Esophagus muscularis mucosa (tissue), 4 donors: Measurements from ENCODE around the gene RMND1. TPM values are rescaled to one million over a fixed set of nuclear protein-coding genes. Genes with fewer than 3 reads are reported as not detected.

Experiments
- DNase-seq: peaks from one replicate; pipeline ENCODE4 v3.0.0-alpha.2; 2017; ENCODE audit errors: extremely low spot score
- H3K27ac ChIP-seq, 4 donors: fragments of 200-600 bp; sonication (generic); replicated peaks in 1 of 4; 1 replicate in 3 of 4; 2 replicates in 1 of 4; pipeline ENCODE4 v1.5.1; 2016 to 2019; ENCODE audit warnings: mild to moderate bottlenecking in 1 of 4
- H3K27me3 ChIP-seq, 4 donors: fragments of 200-600 bp; sonication (generic); one replicate each; pipeline versions ENCODE4 v1.5.1 to v1.6.0; 2016 to 2019
- H3K36me3 ChIP-seq, 4 donors: fragments of 200-600 bp; sonication (generic); one replicate each; pipeline ENCODE4 v1.5.1; 2016 to 2019
- H3K4me1 ChIP-seq, 4 donors: fragments of 200-600 bp; sonication (generic); one replicate each; pipeline ENCODE4 v1.5.1; 2016 to 2019
- H3K4me3 ChIP-seq, 4 donors: fragments of 200-600 bp; sonication (generic); 1 replicate in 2 of 4; 2 replicates in 2 of 4; pipeline ENCODE4 v1.5.1; 2016 to 2019; ENCODE audit warnings: mild to moderate bottlenecking in 4 of 4, moderate library complexity in 1 of 4
- H3K9me3 ChIP-seq, 4 donors: fragments of 200-600 bp; sonication (generic); 1 replicate in 3 of 4; 2 replicates in 1 of 4; pipeline ENCODE4 v1.5.1; 2016 to 2019
- EP300 ChIP-seq: sonication (generic); formaldehyde crosslinking; IDR thresholded peaks from one replicate; pipeline ENCODE4 v1.6.1; 2017; ENCODE audit warnings: antibody characterized with exemption
- POLR2A ChIP-seq: fragments of 450-650 bp; IDR thresholded peaks from one replicate; pipeline ENCODE4 v1.6.1; 2017; ENCODE audit warnings: antibody characterized with exemption, moderate library complexity, mild to moderate bottlenecking, low read depth
- POLR2AphosphoS5 ChIP-seq, 2 donors: sonication (generic); formaldehyde crosslinking; IDR thresholded peaks; one replicate each; pipeline ENCODE4 v1.6.1; 2017; ENCODE audit warnings: antibody characterized with exemption in 2 of 2
- WGBS: methylation state at CpG from one replicate; pipeline ENCODE4 v1.1.5; 2018; 5-methylcytosine and 5-hydroxymethylcytosine counted together
- intact Hi-C: fragments of 100-400 bp; cut with DNase I; formaldehyde crosslinking; loops from one replicate; pipeline ENCODE4 v1.15.1; 2023
- total RNA-seq, 4 donors: library from RNA; depleted of rRNA; stranded (reverse); fragments of >200 nt; gene quantifications; one replicate each; pipeline versions ENCODE4 v1.1.0 to v1.2.1, GENCODE V29; 2016
- TF ChIP-seq, protein P1 (sequence below), 3 experiments: fragments of 200-600 bp in 2 of 3; fragments of 450-650 bp in 1 of 3; sonication (generic) in 2 of 3; IDR thresholded peaks; one replicate each; pipeline ENCODE4 v1.5.1; 2017 to 2019; ENCODE audit warnings: antibody characterized with exemption in 3 of 3, mild to moderate bottlenecking in 2 of 3, moderate library complexity in 1 of 3

RMND1 gene
- total RNA-seq, 4 donors from 2014 or later, result 9.9 to 18.7 (median 12.1) TPM

DNA sequence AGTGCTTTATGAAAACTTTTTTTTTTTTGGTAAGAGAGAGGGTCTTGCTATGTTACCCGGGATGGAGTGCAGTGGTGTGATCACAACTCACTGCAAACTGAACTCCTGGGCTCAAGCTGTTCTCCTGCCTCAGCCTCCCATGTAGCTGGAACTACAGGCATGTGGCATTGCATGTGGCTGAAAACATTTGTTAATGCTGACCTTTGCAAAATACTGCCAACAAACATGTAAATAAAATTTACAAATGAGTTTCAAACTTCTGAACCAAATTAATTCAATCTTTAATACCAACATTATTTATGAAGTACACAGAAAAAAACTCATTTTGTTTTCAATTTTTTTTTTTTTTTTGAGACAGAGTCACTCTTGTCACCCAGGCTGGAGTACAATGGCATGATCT lies 34.4 kb downstream of the RMND1 start:
- intact Hi-C loops, result no loop called here
- H3K4me3 ChIP-seq, result no peak overlapping the region
- no peak overlapping the region for H3K27ac ChIP-seq
- no peaks in the 10 kb centered on the region for H3K9me3 ChIP-seq
- 96% methylated on average over 1 of the region's 1 CpG for WGBS
- no peak for TF ChIP-seq POLR2AphosphoS5 (IDR thresholded peaks at IDR 0.05)
- TF ChIP-seq, protein P1, sequence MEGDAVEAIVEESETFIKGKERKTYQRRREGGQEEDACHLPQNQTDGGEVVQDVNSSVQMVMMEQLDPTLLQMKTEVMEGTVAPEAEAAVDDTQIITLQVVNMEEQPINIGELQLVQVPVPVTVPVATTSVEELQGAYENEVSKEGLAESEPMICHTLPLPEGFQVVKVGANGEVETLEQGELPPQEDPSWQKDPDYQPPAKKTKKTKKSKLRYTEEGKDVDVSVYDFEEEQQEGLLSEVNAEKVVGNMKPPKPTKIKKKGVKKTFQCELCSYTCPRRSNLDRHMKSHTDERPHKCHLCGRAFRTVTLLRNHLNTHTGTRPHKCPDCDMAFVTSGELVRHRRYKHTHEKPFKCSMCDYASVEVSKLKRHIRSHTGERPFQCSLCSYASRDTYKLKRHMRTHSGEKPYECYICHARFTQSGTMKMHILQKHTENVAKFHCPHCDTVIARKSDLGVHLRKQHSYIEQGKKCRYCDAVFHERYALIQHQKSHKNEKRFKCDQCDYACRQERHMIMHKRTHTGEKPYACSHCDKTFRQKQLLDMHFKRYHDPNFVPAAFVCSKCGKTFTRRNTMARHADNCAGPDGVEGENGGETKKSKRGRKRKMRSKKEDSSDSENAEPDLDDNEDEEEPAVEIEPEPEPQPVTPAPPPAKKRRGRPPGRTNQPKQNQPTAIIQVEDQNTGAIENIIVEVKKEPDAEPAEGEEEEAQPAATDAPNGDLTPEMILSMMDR (IDR thresholded peaks at IDR 0.05), result no peak
- no peak for TF ChIP-seq EP300
- no peak for TF ChIP-seq POLR2A
- peaks cover 16 to 83% (median 39%) of the 10 kb centered on the region in 4 donors for H3K36me3 ChIP-seq
- DNase-seq, result no peak
- no peaks in the 10 kb centered on the region for H3K27me3 ChIP-seq
- no peaks in the 10 kb centered on the region for H3K4me1 ChIP-seq

DNA sequence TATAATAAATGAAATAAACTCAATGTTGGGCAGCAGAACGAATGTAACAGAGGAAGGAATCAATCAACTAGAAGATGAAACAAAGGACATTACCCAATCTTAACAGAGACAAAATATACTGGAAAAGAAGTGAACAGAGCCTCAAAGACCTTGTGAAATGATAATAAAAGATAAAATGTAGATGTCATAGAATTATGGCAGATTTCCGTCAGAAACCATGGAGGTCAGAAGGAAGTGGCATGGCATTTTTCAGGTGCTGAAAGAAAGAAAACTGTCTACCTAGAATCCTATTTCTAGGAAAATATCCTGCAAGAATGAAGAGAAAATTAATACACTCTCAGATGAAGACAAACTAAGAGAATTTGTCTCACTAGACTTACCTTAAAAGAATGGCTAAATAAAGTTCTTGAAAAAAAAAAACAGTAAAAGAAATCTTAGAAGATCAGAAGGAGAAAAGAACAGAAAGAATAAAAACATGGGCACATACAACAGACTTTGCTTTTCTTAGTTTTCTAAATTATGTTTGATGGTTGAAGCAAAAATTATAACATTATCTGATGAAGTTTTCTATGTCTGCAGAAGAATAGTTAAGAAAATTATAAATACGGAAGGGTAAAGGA lies 37.2 kb downstream of the RMND1 start:
- Histone ChIP-seq H3K4me1 (no peaks in the 10 kb centered on the region), H3K27ac (no peak overlapping the region), H3K27me3 (no peaks in the 10 kb centered on the region), H3K36me3 (peaks cover 16 to 85% (median 36%) of the 10 kb centered on the region in 4 donors), H3K4me3 (no peak overlapping the region), H3K9me3 (no peaks in the 10 kb centered on the region)
- 96% methylated on average over 3 of the region's 3 CpGs for WGBS
- intact Hi-C loops, result no loop called here
- DNase-seq, result no peak
- TF ChIP-seq POLR2A (no peak), POLR2AphosphoS5 (IDR thresholded peaks at IDR 0.05) (no peak), EP300 (no peak)
- TF ChIP-seq, protein P1 (IDR thresholded peaks at IDR 0.05), result no peak

DNA sequence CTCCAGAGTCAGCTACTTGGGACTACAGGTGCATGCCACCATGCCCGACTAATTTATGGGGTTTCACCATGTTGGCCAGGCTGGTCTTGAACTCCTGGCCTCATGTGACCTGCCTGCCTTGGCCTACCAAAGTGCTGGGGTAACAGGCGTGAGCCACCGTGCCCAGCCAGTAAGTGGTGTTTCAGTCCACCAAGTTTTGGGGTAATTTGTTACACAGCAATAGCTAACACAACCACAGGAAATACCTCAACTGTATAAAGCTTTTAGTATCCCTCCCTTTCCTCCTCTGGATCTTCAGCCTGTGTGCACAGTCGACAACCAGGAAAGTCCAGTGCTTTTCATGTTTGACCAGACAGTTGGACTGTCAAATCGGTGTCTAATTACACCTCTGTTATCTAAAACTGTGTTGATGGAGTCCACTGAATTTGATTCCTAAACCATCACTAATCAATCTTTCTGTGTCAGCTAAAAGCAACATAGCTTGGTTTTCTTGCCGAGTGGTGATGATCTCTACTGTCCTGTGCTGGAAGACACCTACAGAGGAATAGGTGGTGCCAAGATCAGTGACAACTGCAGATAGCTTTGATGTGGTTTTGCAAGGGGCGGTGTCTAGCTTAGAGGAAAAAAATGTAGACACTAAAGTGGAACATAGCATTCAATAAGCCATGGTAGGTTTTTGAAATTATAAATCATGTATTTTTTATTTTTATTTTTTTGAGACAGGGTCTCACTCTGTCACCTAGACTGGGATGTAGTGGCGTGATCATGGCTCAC lies 38.4 kb downstream of the RMND1 start:
- H3K4me3 ChIP-seq, result no peak overlapping the region
- WGBS, result 91% methylated on average over 8 of the region's 8 CpGs
- no peaks in the 10 kb centered on the region for H3K27me3 ChIP-seq
- H3K36me3 ChIP-seq, result peaks cover 16 to 80% (median 32%) of the 10 kb centered on the region in 4 donors
- no peaks in the 10 kb centered on the region for H3K4me1 ChIP-seq
- H3K27ac ChIP-seq, result no peak overlapping the region
- intact Hi-C loops, result no loop called here
- TF ChIP-seq EP300 (no peak), POLR2AphosphoS5 (IDR thresholded peaks at IDR 0.05) (no peak), POLR2A (no peak)
- TF ChIP-seq, protein P1 (IDR thresholded peaks at IDR 0.05), result no peak
- H3K9me3 ChIP-seq, result no peaks in the 10 kb centered on the region
- no peak for DNase-seq

DNA sequence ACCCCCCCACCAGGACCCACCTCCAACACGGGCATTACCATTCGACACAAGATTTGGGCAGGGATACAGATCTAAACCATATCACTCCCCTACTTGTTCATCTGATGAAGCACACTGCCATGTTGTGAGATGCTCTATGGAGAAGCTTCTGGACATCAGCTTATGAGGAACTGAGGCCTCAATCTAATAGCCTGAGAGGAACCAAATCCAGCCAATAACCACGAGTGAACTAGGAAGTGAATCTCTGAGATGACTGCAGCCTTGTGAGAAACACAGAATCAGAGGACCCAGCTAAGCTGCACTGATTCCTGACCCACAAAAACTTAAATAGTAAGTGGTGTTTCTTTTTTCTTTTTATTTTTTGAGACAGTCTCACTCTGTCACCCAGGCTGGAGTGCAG lies 39.0 kb downstream of the RMND1 start:
- intact Hi-C loops, result no loop called here
- Histone ChIP-seq H3K27ac (no peak overlapping the region), H3K9me3 (no peaks in the 10 kb centered on the region), H3K27me3 (no peaks in the 10 kb centered on the region), H3K4me1 (no peaks in the 10 kb centered on the region), H3K4me3 (no peak overlapping the region), H3K36me3 (peaks cover 16 to 80% (median 37%) of the 10 kb centered on the region in 4 donors)
- 92% methylated on average over 3 of the region's 3 CpGs for WGBS
- no peak for TF ChIP-seq EP300
- no peak for TF ChIP-seq POLR2AphosphoS5 (IDR thresholded peaks at IDR 0.05)
- TF ChIP-seq, protein P1 (IDR thresholded peaks at IDR 0.05), result no peak
- no peak for TF ChIP-seq POLR2A
- DNase-seq, result no peak
